ENCODE data around the gene LEMD3.

The LEMD3 gene

GRCh38 chr12:65170209-65170881 lies 962 bp downstream of the LEMD3 start:
- DNase-seq = peak; percentile 3

GRCh38 chr12:65171073-65171472 lies 1.7 kb downstream of the LEMD3 start:
- DNase-seq = no peak

GRCh38 chr12:65171870-65172269 lies 2.5 kb downstream of the LEMD3 start:
- no peak for DNase-seq

- no peak for DNase-seq
Measured at GRCh38 chr12:65175385-65175784, 6.0 kb downstream of the LEMD3 start.

- no peak for DNase-seq
Measured at GRCh38 chr12:65182012-65182739, 12.8 kb downstream of the LEMD3 start.

- no peak for DNase-seq
Measured at GRCh38 chr12:65184176-65184857, 14.9 kb downstream of the LEMD3 start.

- DNase-seq = no peak
Measured at GRCh38 chr12:65184858-65185229, 15.5 kb downstream of the LEMD3 start.

- no peak for DNase-seq
Measured at GRCh38 chr12:65187665-65188064, 18.3 kb downstream of the LEMD3 start.

GRCh38 chr12:65188179-65188701 lies 18.9 kb downstream of the LEMD3 start:
- no peak for DNase-seq

GRCh38 chr12:65189028-65189718 lies 19.8 kb downstream of the LEMD3 start:
- DNase-seq = no peak

GRCh38 chr12:65192963-65193516 lies 23.7 kb downstream of the LEMD3 start:
- no peak for DNase-seq

- DNase-seq = no peak
Measured at GRCh38 chr12:65194949-65195348, 25.6 kb downstream of the LEMD3 start.

GRCh38 chr12:65195387-65196055 lies 26.1 kb downstream of the LEMD3 start:
- no peak for DNase-seq

- DNase-seq = no peak
Measured at GRCh38 chr12:65196762-65197567, 27.6 kb downstream of the LEMD3 start.

GRCh38 chr12:65199604-65200003 lies 30.2 kb downstream of the LEMD3 start:
- no peak for DNase-seq

- DNase-seq = no peak
Measured at GRCh38 chr12:65200007-65200665, 30.8 kb downstream of the LEMD3 start.

- no peak for DNase-seq
Measured at GRCh38 chr12:65203376-65203775, 34.0 kb downstream of the LEMD3 start.

GRCh38 chr12:65204886-65205525 lies 35.6 kb downstream of the LEMD3 start:
- DNase-seq = no peak

- DNase-seq = no peak
Measured at GRCh38 chr12:65205886-65206285, 36.5 kb downstream of the LEMD3 start.

GRCh38 chr12:65208125-65208524 lies 38.7 kb downstream of the LEMD3 start:
- no peak for DNase-seq

Measured in DMS79 (cell line).